GM19193 (cell line): ENCODE results near the gene ELAC2.

ENCODE experiments used
- POLR2A ChIP-seq: IDR thresholded peaks from 4 replicates; pipeline ENCODE4 v1.6.1; 2011; ENCODE audit not compliant: insufficient read depth, insufficient read length; ENCODE audit errors: extremely low read depth

ELAC2 gene

GRCh38 chr17:13003454-13003851 lies 14.4 kb downstream of the ELAC2 start:
- no peak for TF ChIP-seq POLR2A

- TF ChIP-seq POLR2A, result no peak
These were observed 14.9 kb downstream of the ELAC2 start for GRCh38 chr17:13002761-13003453.

GRCh38 chr17:13001991-13002615 lies 15.7 kb downstream of the ELAC2 start:
- no peak for TF ChIP-seq POLR2A

GRCh38 chr17:13000561-13000960 lies 17.3 kb downstream of the ELAC2 start:
- no peak for TF ChIP-seq POLR2A

GRCh38 chr17:12998874-12999273 lies 19.0 kb downstream of the ELAC2 start:
- no peak for TF ChIP-seq POLR2A

- TF ChIP-seq POLR2A, result no peak
These were observed 19.4 kb downstream of the ELAC2 start for GRCh38 chr17:12998461-12998860.

GRCh38 chr17:12996941-12997340 lies 20.9 kb downstream of the ELAC2 start:
- no peak for TF ChIP-seq POLR2A

GRCh38 chr17:12996357-12996756 lies 21.5 kb downstream of the ELAC2 start:
- TF ChIP-seq POLR2A, result no peak

GRCh38 chr17:12995896-12996295 lies 21.9 kb downstream of the ELAC2 start:
- no peak for TF ChIP-seq POLR2A

- no peak for TF ChIP-seq POLR2A
These were observed 22.5 kb downstream of the ELAC2 start for GRCh38 chr17:12995106-12995895.

- TF ChIP-seq POLR2A, result no peak
These were observed 23.3 kb downstream of the ELAC2 start for GRCh38 chr17:12994341-12995074.

- TF ChIP-seq POLR2A, result no peak
These were observed 24.2 kb downstream of the ELAC2 start for GRCh38 chr17:12993631-12994030.

GRCh38 chr17:12992676-12993075 lies 25.2 kb downstream of the ELAC2 start:
- no peak for TF ChIP-seq POLR2A

- no peak for TF ChIP-seq POLR2A
These were observed 26.9 kb downstream of the ELAC2 start for GRCh38 chr17:12990926-12991325.
